Skin epidermis (tissue), 12 donors: Measurements from ENCODE around the gene NUDT4.

ENCODE experiments used
- H3K27ac ChIP-seq, 21 experiments: fragments of 200-600 bp; sonication (generic) in 11 of 21; one replicate each; pipeline ENCODE4 v1.5.0; 2020; ENCODE audit warnings: mild to moderate bottlenecking in 3 of 21, inconsistent platforms in 2 of 21, moderate library complexity in 2 of 21
- H3K4me3 ChIP-seq, 7 experiments: fragments of 200-600 bp; sonication (generic) in 2 of 7; one replicate each; pipeline ENCODE4 v1.5.0; 2020; ENCODE audit warnings: inconsistent platforms in 2 of 7, mild to moderate bottlenecking in 2 of 7, moderate library complexity in 1 of 7

Gene NUDT4

DNA sequence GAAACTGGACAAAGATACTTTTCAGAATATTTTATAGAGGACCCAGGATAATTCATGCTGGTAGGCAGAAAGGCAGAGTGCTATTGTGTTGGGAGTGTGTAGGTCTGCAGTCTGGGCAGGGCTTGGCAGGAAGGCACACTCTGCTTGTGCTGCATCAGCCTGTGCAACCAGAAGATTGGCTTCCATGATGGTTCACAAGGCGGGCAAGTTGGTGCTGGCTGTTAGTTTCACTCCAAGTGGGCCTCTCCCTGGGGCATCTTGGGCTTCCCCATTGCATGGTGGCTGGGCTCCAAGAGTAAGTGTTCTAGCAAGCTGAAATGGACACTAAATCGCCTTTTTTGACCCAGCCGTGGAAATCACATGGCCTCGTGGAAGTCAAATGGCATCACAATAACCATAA is 65.9 kb downstream of the NUDT4 start:
- H3K27ac ChIP-seq = peak overlapping the region in 3 of 21 experiments; percentile 31 to 97 (median 48)
- no peak overlapping the region for H3K4me3 ChIP-seq

DNA sequence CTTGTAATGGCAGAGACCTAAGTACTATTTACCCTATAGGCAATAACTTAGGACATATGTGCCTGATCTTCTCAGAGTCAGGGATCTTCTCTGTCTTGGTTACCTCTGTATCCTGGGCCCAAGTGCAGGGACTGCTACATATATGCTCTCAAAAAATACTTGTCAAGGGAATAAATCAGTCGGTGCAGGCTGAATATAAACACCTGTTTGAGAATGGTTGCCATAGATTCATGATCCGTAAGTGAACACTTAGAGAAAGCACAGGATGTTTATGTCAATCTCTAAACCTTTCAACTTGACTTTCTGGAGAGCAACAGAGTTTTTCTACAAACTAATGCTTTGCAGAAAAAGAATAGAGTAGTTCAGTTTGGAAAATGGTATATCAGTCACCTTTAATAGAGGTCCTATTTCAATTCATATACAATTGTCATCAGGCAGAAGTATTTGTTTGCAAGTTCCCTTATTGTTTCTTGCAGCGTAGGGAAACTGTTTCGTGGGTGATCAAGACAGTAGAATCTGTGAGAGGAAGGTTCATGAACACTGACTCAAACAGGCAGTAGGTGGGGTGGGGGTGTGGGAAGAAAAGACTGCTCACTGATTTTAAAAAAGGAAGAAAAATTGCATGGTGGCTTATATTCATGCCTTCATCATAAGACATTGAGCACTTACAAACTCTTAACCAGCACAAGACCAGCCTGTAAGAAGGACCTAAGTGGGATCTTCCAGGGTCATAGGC is 70.0 kb downstream of the NUDT4 start:
- Histone ChIP-seq H3K27ac (no peak overlapping the region), H3K4me3 (no peak overlapping the region)

- Histone ChIP-seq H3K4me3 (no peak overlapping the region), H3K27ac (no peak overlapping the region)
These were observed 71.1 kb downstream of the NUDT4 start for GRCh38 chr12:93448796-93449195.

GRCh38 chr12:93449277-93449676 is 71.6 kb downstream of the NUDT4 start:
- no peak overlapping the region for H3K27ac ChIP-seq
- no peak overlapping the region for H3K4me3 ChIP-seq

- Histone ChIP-seq H3K27ac (no peak overlapping the region), H3K4me3 (no peak overlapping the region)
These were observed 73.9 kb downstream of the NUDT4 start for GRCh38 chr12:93451423-93452158.

DNA sequence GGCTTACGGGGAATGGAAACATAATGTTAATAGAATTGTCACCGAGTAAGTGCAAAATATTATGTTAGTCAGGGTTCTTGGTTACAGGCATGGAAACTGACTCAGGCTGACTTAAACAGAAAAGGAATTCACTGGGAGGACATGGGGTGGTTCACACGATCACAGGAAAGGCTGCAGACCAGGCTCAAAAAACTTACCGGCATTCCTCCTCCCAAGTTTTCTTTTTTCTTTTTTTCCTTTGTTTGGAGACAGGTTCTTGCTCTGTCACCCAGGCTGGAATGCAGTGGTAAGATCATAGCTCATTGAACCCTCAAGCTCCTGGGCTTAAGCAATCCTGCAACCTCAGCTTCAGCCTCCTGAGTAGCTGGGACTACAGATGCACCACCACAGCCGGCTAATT is 75.9 kb downstream of the NUDT4 start:
- no peak overlapping the region for H3K27ac ChIP-seq
- no peak overlapping the region for H3K4me3 ChIP-seq

GRCh38 chr12:93456077-93456476 is 78.4 kb downstream of the NUDT4 start:
- Histone ChIP-seq H3K4me3 (no peak overlapping the region), H3K27ac (no peak overlapping the region)
